Left renal cortex interstitium (tissue), 4 donors: ENCODE measurements around the gene IQSEC1. TPM values are rescaled to one million over a fixed set of nuclear protein-coding genes. Genes with fewer than 3 reads are reported as not detected.

Source experiments
- DNase-seq, 4 donors: peaks; one replicate each; pipeline ENCODE4 v3.0.0-alpha.2; 2013; ENCODE audit warnings: low read depth in 4 of 4, low spot score in 2 of 4, missing footprints in 1 of 4
- polyA plus RNA-seq, 4 donors: library from polyadenylated mRNA; unstranded; fragments of 120-200 nt; gene quantifications; one replicate each; pipeline ENCODE4 v1.2.1, GENCODE V29; 2013; ENCODE audit not compliant: insufficient read length in 4 of 4

The IQSEC1 gene
- polyA plus RNA-seq, 4 donors: 27.0 to 42.2 (median 33.0) TPM

GRCh38 chr3:12990781-12991480 lies 82.3 kb downstream of the IQSEC1 start:
- DNase-seq: no peak

- no peak for DNase-seq
Measured at GRCh38 chr3:12990306-12990705, 82.9 kb downstream of the IQSEC1 start.

GRCh38 chr3:12988728-12989454 lies 84.3 kb downstream of the IQSEC1 start:
- no peak for DNase-seq

- DNase-seq: no peak
Measured at GRCh38 chr3:12987602-12988001, 85.6 kb downstream of the IQSEC1 start.

GRCh38 chr3:12986986-12987385 lies 86.2 kb downstream of the IQSEC1 start:
- DNase-seq: no peak

- DNase-seq: no peak
Measured at GRCh38 chr3:12986521-12986920, 86.7 kb downstream of the IQSEC1 start.

GRCh38 chr3:12986031-12986430 lies 87.2 kb downstream of the IQSEC1 start:
- no peak for DNase-seq

GRCh38 chr3:12985148-12985547 lies 88.1 kb downstream of the IQSEC1 start:
- no peak for DNase-seq

GRCh38 chr3:12984023-12984823 lies 89.0 kb downstream of the IQSEC1 start:
- DNase-seq: no peak

- DNase-seq: no peak
Measured at GRCh38 chr3:12983319-12983718, 89.9 kb downstream of the IQSEC1 start.

- no peak for DNase-seq
Measured at GRCh38 chr3:12982619-12983101, 90.6 kb downstream of the IQSEC1 start.

GRCh38 chr3:12981306-12982275 lies 91.6 kb downstream of the IQSEC1 start:
- no peak for DNase-seq

GRCh38 chr3:12980596-12981290 lies 92.5 kb downstream of the IQSEC1 start:
- no peak for DNase-seq

- DNase-seq: no peak
Measured at GRCh38 chr3:12979947-12980487, 93.2 kb downstream of the IQSEC1 start.

- no peak for DNase-seq
Measured at GRCh38 chr3:12979151-12979946, 93.9 kb downstream of the IQSEC1 start.

- DNase-seq: no peak
Measured at GRCh38 chr3:12978682-12979081, 94.5 kb downstream of the IQSEC1 start.

GRCh38 chr3:12977117-12977808 lies 96.0 kb downstream of the IQSEC1 start:
- no peak for DNase-seq
